Lung (tissue), 12 donors: Measurements from ENCODE around the gene MICALL1. TPM values are rescaled to one million over a fixed set of nuclear protein-coding genes. Genes with fewer than 3 reads are reported as not detected.
"Not testable (repeated sequence)": the region's sequence is repeated elsewhere in the genome, so short reads cannot be mapped to it uniquely, and the experiment has no call there.

Experiments
- ATAC-seq: fragments of 200-7000 bp; cut with Tn5 transposase; one replicate; pipeline ENCODE4 v1.9.1; 2020; ENCODE audit warnings: moderate number of reproducible peaks; ENCODE audit not compliant: insufficient read depth, low FRiP score
- DNase-seq, 3 donors: peaks; one replicate each; pipeline ENCODE4 v3.0.0-alpha.2; 2013 to 2017
- H3K27ac ChIP-seq, 2 donors: one replicate each; pipeline ENCODE4 v1.5.1; 2013; ENCODE audit warnings: mild to moderate bottlenecking in 2 of 2, moderate library complexity in 2 of 2, control low read depth in 1 of 2, inconsistent platforms in 1 of 2, low read depth in 1 of 2, low read length in 1 of 2
- H3K27me3 ChIP-seq, 3 donors: one replicate each; pipeline ENCODE4 v1.5.1; 2013; ENCODE audit warnings: low read length in 2 of 3; ENCODE audit not compliant: control insufficient read depth in 3 of 3, insufficient read depth in 3 of 3
- H3K36me3 ChIP-seq, 4 donors: one replicate each; pipeline ENCODE4 v1.5.1; 2013; ENCODE audit warnings: low read length in 4 of 4, mild to moderate bottlenecking in 1 of 4, moderate library complexity in 1 of 4; ENCODE audit not compliant: control insufficient read depth in 4 of 4, insufficient read depth in 4 of 4
- H3K4me1 ChIP-seq, 5 donors: one replicate each; pipeline ENCODE4 v1.5.1; 2013; ENCODE audit warnings: low read length in 5 of 5, mild to moderate bottlenecking in 2 of 5, moderate library complexity in 1 of 5; ENCODE audit not compliant: control insufficient read depth in 5 of 5, insufficient read depth in 5 of 5
- H3K4me3 ChIP-seq: one replicate; pipeline ENCODE4 v1.5.1; 2013; ENCODE audit warnings: mild to moderate bottlenecking, control low read depth, moderate library complexity
- H3K9ac ChIP-seq, 2 donors: one replicate each; pipeline ENCODE4 v1.5.1; 2013; ENCODE audit warnings: low read length in 2 of 2, control low read depth in 1 of 2; ENCODE audit not compliant: insufficient read depth in 1 of 2
- H3K9me3 ChIP-seq, 4 donors: one replicate each; pipeline ENCODE4 v1.5.1; 2013; ENCODE audit warnings: low read length in 3 of 4, mild to moderate bottlenecking in 1 of 4, moderate library complexity in 1 of 4; ENCODE audit not compliant: control insufficient read depth in 4 of 4, insufficient read depth in 3 of 4
- WGBS, 2 donors: extraction: QIAGEN DNeasy Blood & Tissue Kit; methylation state at CpG; one replicate each; pipeline ENCODE4 v1.1.7; 2013; 5-methylcytosine and 5-hydroxymethylcytosine counted together
- polyA plus RNA-seq, 2 donors: library from polyadenylated mRNA; stranded (reverse); fragments of 200-250 nt; gene quantifications; one replicate each; pipeline ENCODE4 v1.2.1, GENCODE V29; 2013
- total RNA-seq, 2 donors: library from RNA; depleted of rRNA in 1 of 2; stranded (reverse); fragments of >200 nt in 1 of 2; gene quantifications; one replicate each; pipeline ENCODE4 v1.2.1, GENCODE V29; 2014 to 2021
- TF ChIP-seq, protein P1 (sequence below): IDR thresholded peaks from 2 replicates; pipeline ENCODE4 v1.5.1; 2012; ENCODE audit warnings: mild to moderate bottlenecking; ENCODE audit errors: control extremely low read depth, extremely low read depth
- donor health status: control.
- donor health status: control.
- donor health status: Bipolar disorder and iron deficiency.
- donor health status: healthy.
- donor health status: DM: yes; HTN: yes; CAD: no.

Gene MICALL1
- total and polyA plus RNA-seq, 4 donors = 12.9 to 29.1 (median 17.5) TPM

DNA sequence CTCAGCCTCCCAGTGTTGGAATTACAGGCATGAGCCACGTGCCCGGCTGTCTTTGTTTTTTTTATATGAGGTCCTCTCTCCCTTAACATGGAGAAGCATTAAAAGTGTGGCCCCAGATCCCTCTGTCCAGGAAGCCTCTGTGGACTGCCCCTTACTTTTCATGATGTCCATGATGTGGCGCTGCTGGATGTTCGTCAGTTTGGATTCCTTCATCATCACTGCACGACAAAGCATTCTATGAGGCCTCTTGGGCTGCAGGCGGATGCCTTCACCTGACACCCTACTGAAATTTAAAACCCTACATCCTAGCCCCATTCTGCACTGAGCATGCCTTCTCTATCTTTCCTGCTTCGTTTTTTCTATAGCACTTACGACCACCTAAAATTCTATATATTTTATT, 45.2 kb downstream of the MICALL1 start:
- TF ChIP-seq, protein P1, sequence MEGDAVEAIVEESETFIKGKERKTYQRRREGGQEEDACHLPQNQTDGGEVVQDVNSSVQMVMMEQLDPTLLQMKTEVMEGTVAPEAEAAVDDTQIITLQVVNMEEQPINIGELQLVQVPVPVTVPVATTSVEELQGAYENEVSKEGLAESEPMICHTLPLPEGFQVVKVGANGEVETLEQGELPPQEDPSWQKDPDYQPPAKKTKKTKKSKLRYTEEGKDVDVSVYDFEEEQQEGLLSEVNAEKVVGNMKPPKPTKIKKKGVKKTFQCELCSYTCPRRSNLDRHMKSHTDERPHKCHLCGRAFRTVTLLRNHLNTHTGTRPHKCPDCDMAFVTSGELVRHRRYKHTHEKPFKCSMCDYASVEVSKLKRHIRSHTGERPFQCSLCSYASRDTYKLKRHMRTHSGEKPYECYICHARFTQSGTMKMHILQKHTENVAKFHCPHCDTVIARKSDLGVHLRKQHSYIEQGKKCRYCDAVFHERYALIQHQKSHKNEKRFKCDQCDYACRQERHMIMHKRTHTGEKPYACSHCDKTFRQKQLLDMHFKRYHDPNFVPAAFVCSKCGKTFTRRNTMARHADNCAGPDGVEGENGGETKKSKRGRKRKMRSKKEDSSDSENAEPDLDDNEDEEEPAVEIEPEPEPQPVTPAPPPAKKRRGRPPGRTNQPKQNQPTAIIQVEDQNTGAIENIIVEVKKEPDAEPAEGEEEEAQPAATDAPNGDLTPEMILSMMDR = no peak
- H3K4me3 ChIP-seq = no peak overlapping the region
- ATAC-seq (no peak), DNase-seq (peak in 2 of 3 donors; percentile 35 to 39)
- H3K9ac ChIP-seq = no peak overlapping the region
- peaks cover 0 to 2% (median 0%) of the 10 kb centered on the region in 3 donors for H3K27me3 ChIP-seq
- H3K4me1 ChIP-seq = peaks cover 0 to 19% (median 4%) of the 10 kb centered on the region in 5 donors
- H3K36me3 ChIP-seq = no peaks in the 10 kb centered on the region
- 58 to 71% methylated on average over 8 of the region's 8 CpGs for WGBS, 2 donors
- H3K27ac ChIP-seq = no peak overlapping the region
- H3K9me3 ChIP-seq = no peaks in the 10 kb centered on the region

DNA sequence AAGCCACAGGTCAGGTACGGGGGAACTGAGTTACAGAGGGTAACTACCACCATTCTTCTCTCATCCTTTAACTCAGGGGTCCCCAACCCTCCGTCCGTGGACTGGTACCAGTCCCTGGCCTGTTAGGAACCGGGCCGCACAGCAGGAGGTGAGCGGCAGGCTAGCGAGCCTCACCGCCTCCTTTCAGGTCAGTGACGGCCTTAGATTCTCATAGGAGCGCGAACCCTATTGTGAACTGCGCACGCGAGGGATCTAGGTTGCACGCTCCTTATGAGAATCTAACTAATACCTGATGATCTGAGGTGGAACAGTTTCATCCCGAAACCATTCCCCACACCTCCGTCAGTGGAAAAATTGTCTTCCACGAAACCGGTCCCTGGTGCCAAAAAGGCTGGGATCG, 46.5 kb downstream of the MICALL1 start:
- 11 to 12% methylated on average over 20 of the region's 20 CpGs for WGBS, 2 donors

DNA sequence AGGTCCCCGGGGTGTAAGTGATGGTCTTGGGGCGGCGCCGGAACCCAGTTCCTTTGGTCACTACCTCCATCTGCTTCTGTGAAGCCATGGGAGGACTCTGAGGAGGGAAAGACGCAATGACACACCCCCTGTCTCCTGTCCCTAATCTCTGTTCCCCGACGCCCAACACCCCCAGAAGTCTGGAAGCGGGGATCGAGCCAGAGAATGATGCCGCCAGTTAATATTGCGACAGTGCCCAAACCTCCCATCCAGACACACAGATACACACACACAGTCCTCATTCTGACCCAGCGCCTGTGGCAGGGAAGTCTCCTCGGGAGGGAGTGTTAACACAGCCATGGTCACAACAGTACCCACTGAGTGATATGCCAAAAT, 47.0 kb downstream of the MICALL1 start:
- H3K4me1 ChIP-seq = peaks cover 0 to 19% (median 4%) of the 10 kb centered on the region in 5 donors
- H3K9me3 ChIP-seq = no peaks in the 10 kb centered on the region
- H3K27ac ChIP-seq = peak overlapping the region in 1 of 2 donors; percentile 80
- DNase-seq = no peak
- H3K36me3 ChIP-seq = peaks cover 8 to 16% (median 14%) of the 10 kb centered on the region in 4 donors
- peak overlapping the region; percentile 76 for H3K4me3 ChIP-seq
- H3K27me3 ChIP-seq = peaks cover 0 to 2% (median 0%) of the 10 kb centered on the region in 3 donors
- H3K9ac ChIP-seq = peak overlapping the region; percentile 56 to 75
- 0 to 1% methylated on average over 13 of the region's 13 CpGs for whole genome bisulfite sequencing, 2 donors
- TF ChIP-seq, protein P1 = no peak
- ATAC-seq = peak; percentile 27

More for the DNA sequence above, 46.5 kb downstream of the MICALL1 start:
- ATAC-seq, DNase-seq, H3K4me3 ChIP-seq, H3K27me3 ChIP-seq, H3K9me3 ChIP-seq, H3K27ac ChIP-seq: not testable (repeated sequence)
- Histone ChIP-seq H3K4me1 (peaks cover 0 to 19% (median 4%) of the 10 kb centered on the region in 5 donors), H3K36me3 (peaks cover 4 to 12% (median 10%) of the 10 kb centered on the region in 4 donors), H3K9ac (peak overlapping the region; percentile 56 to 75)

DNA sequence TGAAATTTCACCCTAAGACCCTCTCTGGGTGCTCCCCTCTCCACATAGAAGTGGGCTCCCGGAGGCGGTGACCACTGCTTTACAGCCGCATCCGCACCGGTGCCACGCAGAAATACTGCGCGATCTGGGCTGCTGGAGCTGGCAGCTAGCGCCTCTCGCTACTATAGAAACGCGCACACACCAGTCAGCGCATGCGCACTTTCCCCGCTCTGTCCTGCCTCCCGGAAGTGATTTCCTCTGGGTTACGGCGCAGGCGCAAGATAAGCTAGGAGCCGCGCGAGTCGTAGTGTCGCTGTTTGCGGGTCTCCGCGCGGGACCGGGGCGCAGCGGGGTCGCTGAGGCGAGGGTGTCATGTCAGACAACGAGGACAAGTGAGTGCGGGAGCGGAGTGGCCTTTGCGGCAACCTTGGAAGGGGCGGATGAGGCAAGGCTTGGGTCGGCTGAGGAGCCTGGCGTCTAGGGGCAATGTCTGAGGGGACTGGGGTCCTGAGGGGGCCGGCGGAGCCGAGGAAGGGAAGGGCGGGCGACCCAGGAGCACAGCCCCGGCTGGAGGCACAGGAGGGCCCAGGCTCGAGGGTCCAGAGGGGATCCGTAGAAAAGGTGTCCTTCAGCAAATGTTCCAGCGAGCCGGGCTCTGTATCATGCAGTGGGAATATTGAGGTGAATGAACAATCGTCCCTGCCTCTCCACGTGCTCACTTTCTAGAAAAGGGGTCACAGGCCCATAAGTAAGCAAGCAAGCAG, 47.5 kb downstream of the MICALL1 start, which contains the start of the genes C22orf23 and POLR2F:
C22orf23 (minus strand) TSS at position 165 of the 743 bp plus-strand sequence. CDS start 452 bp downstream, outside the sequence.
POLR2F (plus strand) TSS at position 263 of the 743 bp plus-strand sequence; CDS start at position 352, 89 bp downstream.
- ATAC-seq (peak; percentile 93), DNase-seq (peak; percentile 96 to 98 (median 98))
- Histone ChIP-seq H3K4me1 (peaks cover 0 to 19% (median 4%) of the 10 kb centered on the region in 5 donors), H3K36me3 (peaks cover 8 to 17% (median 17%) of the 10 kb centered on the region in 4 donors), H3K9ac (peak within 1 kb of the TSS; percentile 75 to 81), H3K4me3 (peak within 1 kb of the TSS; percentile 76), H3K27ac (peak within 1 kb of the TSS; percentile 67 to 80), H3K27me3 (peaks cover 0 to 2% (median 0%) of the 10 kb centered on the region in 3 donors), H3K9me3 (no peaks in the 10 kb centered on the region)
- TF ChIP-seq, protein P1 = no peak
- WGBS, 2 donors = 0% methylated on average over 52 of the region's 52 CpGs
